H9 (cell line): Measurements from ENCODE around the gene NKPD1. TPM values are rescaled to one million over a fixed set of nuclear protein-coding genes. Genes with fewer than 3 reads are reported as not detected.

Experiments
- DNase-seq: peaks from one replicate; pipeline ENCODE4 v3.0.0-alpha.2; 2017
- H2AFZ ChIP-seq: one replicate; pipeline ENCODE4 v1.6.1; 2013; ENCODE audit warnings: mild to moderate bottlenecking, low read length, control low read depth, moderate library complexity
- H2AK5ac ChIP-seq: 2 replicates; pipeline ENCODE4 v1.6.1; 2013; ENCODE audit warnings: low read length, control low read depth, mixed read lengths; ENCODE audit not compliant: insufficient read length
- H2BK120ac ChIP-seq: one replicate; pipeline ENCODE4 v1.6.1; 2013; ENCODE audit warnings: low read depth, mild to moderate bottlenecking, low read length, control low read depth, inconsistent platforms; ENCODE audit not compliant: poor library complexity, severe bottlenecking
- H2BK12ac ChIP-seq: 2 replicates; pipeline ENCODE4 v1.6.1; 2013; ENCODE audit warnings: low read length, control low read depth, mixed read lengths, low read depth; ENCODE audit not compliant: insufficient read length
- H2BK15ac ChIP-seq: 2 replicates; pipeline ENCODE4 v1.6.1; 2013; ENCODE audit warnings: low read depth, low read length, control low read depth
- H2BK20ac ChIP-seq: one replicate; pipeline ENCODE4 v1.6.1; 2013; ENCODE audit warnings: low read depth, mild to moderate bottlenecking, low read length, control low read depth, inconsistent platforms; ENCODE audit not compliant: poor library complexity, severe bottlenecking
- H2BK5ac ChIP-seq: 2 replicates; pipeline ENCODE4 v1.6.1; 2013; ENCODE audit warnings: low read length, control low read depth, mixed read lengths; ENCODE audit not compliant: insufficient read length
- H3K14ac ChIP-seq: 2 replicates; pipeline ENCODE4 v1.6.1; 2013; ENCODE audit warnings: low read length, control low read depth; ENCODE audit not compliant: insufficient read depth
- H3K18ac ChIP-seq: 2 replicates; pipeline ENCODE4 v1.6.1; 2013; ENCODE audit warnings: low read depth, mild to moderate bottlenecking, mixed read lengths, low read length, control low read depth; ENCODE audit not compliant: insufficient read length
- H3K23ac ChIP-seq: 2 replicates; pipeline ENCODE4 v1.6.1; 2013; ENCODE audit warnings: low read length, control low read depth, mixed read lengths, low read depth; ENCODE audit not compliant: insufficient read length
- H3K23me2 ChIP-seq: 2 replicates; pipeline ENCODE4 v1.6.1; 2013; ENCODE audit warnings: low read depth, mild to moderate bottlenecking, mixed read lengths, low read length, control low read depth; ENCODE audit not compliant: insufficient read length, poor library complexity, severe bottlenecking
- H3K27ac ChIP-seq: 2 replicates; pipeline ENCODE4 v1.5.1; 2013; ENCODE audit warnings: low read length, control low read depth, mixed read lengths, low read depth; ENCODE audit not compliant: insufficient read length
- H3K27me3 ChIP-seq: 2 replicates; pipeline ENCODE4 v1.6.1; 2013; ENCODE audit warnings: low read length, control low read depth, inconsistent platforms; ENCODE audit not compliant: insufficient read depth
- H3K4ac ChIP-seq: 2 replicates; pipeline ENCODE4 v1.6.1; 2013; ENCODE audit warnings: low read depth, mild to moderate bottlenecking, control low read depth, inconsistent platforms, low read length, moderate library complexity
- H3K4me1 ChIP-seq: 2 replicates; pipeline ENCODE4 v1.6.1; 2013; ENCODE audit warnings: low read length, control low read depth, inconsistent platforms; ENCODE audit not compliant: insufficient read depth
- H3K4me2 ChIP-seq: 2 replicates; pipeline ENCODE4 v1.6.1; 2013; ENCODE audit warnings: low read length, control low read depth, mixed read lengths; ENCODE audit not compliant: insufficient read length, insufficient read depth
- H3K56ac ChIP-seq: 2 replicates; pipeline ENCODE4 v1.6.1; 2013; ENCODE audit warnings: low read depth, mild to moderate bottlenecking, mixed read lengths, low read length, control low read depth; ENCODE audit not compliant: insufficient read length
- H3K79me1 ChIP-seq: 2 replicates; pipeline ENCODE4 v1.6.1; 2013; ENCODE audit warnings: low read depth, mild to moderate bottlenecking, moderate library complexity, low read length, control low read depth, inconsistent platforms; ENCODE audit not compliant: insufficient read depth, poor library complexity, severe bottlenecking
- H3K79me2 ChIP-seq: 2 replicates; pipeline ENCODE4 v1.6.1; 2013; ENCODE audit warnings: low read length, control low read depth, inconsistent platforms; ENCODE audit not compliant: insufficient read depth
- H3K9ac ChIP-seq: 2 replicates; pipeline ENCODE4 v1.6.1; 2013; ENCODE audit warnings: low read length, control low read depth, mixed read lengths; ENCODE audit not compliant: insufficient read length; ENCODE audit errors: extremely low read depth
- H3K9me3 ChIP-seq: one replicate; pipeline ENCODE4 v1.6.1; 2013; ENCODE audit warnings: low read depth, low read length, inconsistent platforms; ENCODE audit not compliant: control insufficient read depth
- H3T11ph ChIP-seq: one replicate; pipeline ENCODE4 v1.6.1; 2013; ENCODE audit warnings: mild to moderate bottlenecking, low read length, control low read depth, inconsistent platforms
- H4K20me1 ChIP-seq: one replicate; pipeline ENCODE4 v1.6.1; 2013; ENCODE audit not compliant: control insufficient read depth, insufficient read length, insufficient read depth
- H4K5ac ChIP-seq: 2 replicates; pipeline ENCODE4 v1.6.1; 2013; ENCODE audit warnings: low read depth, mild to moderate bottlenecking, mixed read lengths, low read length, control low read depth; ENCODE audit not compliant: insufficient read length
- H4K8ac ChIP-seq: replicated peaks from 2 replicates; pipeline ENCODE4 v1.6.1; 2013; ENCODE audit warnings: low read length, control low read depth, mixed read lengths, low read depth; ENCODE audit not compliant: insufficient read length
- H4K91ac ChIP-seq: 2 replicates; pipeline ENCODE4 v1.6.1; 2013; ENCODE audit warnings: low read depth, mild to moderate bottlenecking, moderate library complexity, mixed read lengths, low read length, control low read depth; ENCODE audit not compliant: insufficient read length
- H3K27ac Mint-ChIP-seq, 3 experiments: 2 replicates in 2 of 3; 3 replicates in 1 of 3; pipeline ENCODE4 v1.8.0; 2020 to 2021; ENCODE audit warnings: mixed read lengths in 3 of 3, mild to moderate bottlenecking in 1 of 3, moderate library complexity in 1 of 3
- H3K27me3 Mint-ChIP-seq: 2 replicates; pipeline ENCODE4 v1.8.0; 2021; ENCODE audit warnings: low read depth, mild to moderate bottlenecking, moderate library complexity, mixed read lengths
- H3K36me3 Mint-ChIP-seq, 3 experiments: 2 replicates in 2 of 3; 3 replicates in 1 of 3; pipeline ENCODE4 v1.8.0; 2020 to 2021; ENCODE audit warnings: low read depth in 3 of 3, mixed read lengths in 3 of 3; ENCODE audit not compliant: insufficient read depth in 1 of 3
- H3K4me1 Mint-ChIP-seq, 2 experiments: 2 replicates each; pipeline ENCODE4 v1.8.0; 2020; ENCODE audit warnings: mixed read lengths in 2 of 2
- H3K4me3 Mint-ChIP-seq, 2 experiments: 2 replicates in 1 of 2; 3 replicates in 1 of 2; pipeline ENCODE4 v1.8.0; 2020 to 2021; ENCODE audit warnings: mild to moderate bottlenecking in 2 of 2, mixed read lengths in 2 of 2, moderate library complexity in 1 of 2
- H3K9me3 Mint-ChIP-seq, 2 experiments: 2 replicates in 1 of 2; 3 replicates in 1 of 2; pipeline ENCODE4 v1.8.0; 2020; ENCODE audit warnings: mild to moderate bottlenecking in 2 of 2, mixed read lengths in 2 of 2, moderate library complexity in 1 of 2
- CTCF ChIP-seq: fragments of 200-600 bp; sonication (generic); conservative IDR thresholded peaks from 3 replicates; pipeline ENCODE4 v1.8.0; 2021; ENCODE audit warnings: antibody characterized with exemption, mild to moderate bottlenecking
- WGBS: extraction: QIAGEN DNeasy Blood & Tissue Kit; methylation state at CpG from one replicate; pipeline ENCODE4 v1.1.7; 2013; ENCODE audit warnings: missing lambda C conversion rate, low lambda C conversion rate, mixed read lengths; ENCODE audit not compliant: insufficient read length; ENCODE audit errors: extremely low coverage; 5-methylcytosine and 5-hydroxymethylcytosine counted together
- total RNA-seq: library from RNA; stranded (reverse); gene quantifications from 2 replicates; pipeline ENCODE4 v1.2.1, GENCODE V29; 2021

The NKPD1 gene
- total RNA-seq, 1 experiment from 2014 or later: 0.17 TPM

- H2AK5ac ChIP-seq: no peak overlapping the region
- H3T11ph ChIP-seq: no peak overlapping the region
- no peak overlapping the region for H4K8ac ChIP-seq
- no peaks in the 10 kb centered on the region for H3K79me2 ChIP-seq
- no CpG with 5 or more reads among the region's 11 CpGs for WGBS
- Mint-ChIP-seq H3K4me3 (no peak overlapping the region), H3K9me3 (no peaks in the 10 kb centered on the region; a peak in 1 of 5 replicates), H3K27me3 (peaks cover 87% of the 10 kb centered on the region), H3K36me3 (no peaks in the 10 kb centered on the region), H3K27ac (0 out of 7 replicates have a peak overlapping the region, but pooled peaks of 1 of the 3 experiments have one; percentile 25), H3K4me1 (peaks cover 13 to 38% of the 10 kb centered on the region in 2 experiments)
- H4K20me1 ChIP-seq: no peaks in the 10 kb centered on the region
- no peak overlapping the region for H4K5ac ChIP-seq
- no peak overlapping the region for H2BK120ac ChIP-seq
- H3K56ac ChIP-seq: no peak overlapping the region
- H3K4me1 ChIP-seq: no peaks in the 10 kb centered on the region
- H3K4me2 ChIP-seq: no peak overlapping the region
- no peak overlapping the region for H2BK15ac ChIP-seq
- no peak overlapping the region for H4K91ac ChIP-seq
- no peak for DNase-seq
- no peak overlapping the region for H3K14ac ChIP-seq
- no peak overlapping the region for H3K27ac ChIP-seq
- H3K18ac ChIP-seq: no peak overlapping the region
- peaks cover 7% of the 10 kb centered on the region; the same call in 1 of the 2 replicates for H3K27me3 ChIP-seq
- no peak overlapping the region for H3K9ac ChIP-seq
- no peaks in the 10 kb centered on the region for H3K23me2 ChIP-seq
- H2BK12ac ChIP-seq: no peak overlapping the region
- H3K23ac ChIP-seq: no peak overlapping the region
- H2AFZ ChIP-seq: no peak overlapping the region
- H2BK20ac ChIP-seq: no peak overlapping the region
- H3K9me3 ChIP-seq: no peaks in the 10 kb centered on the region
- H3K4ac ChIP-seq: no peak overlapping the region
- TF ChIP-seq CTCF: no peak
- no peaks in the 10 kb centered on the region for H3K79me1 ChIP-seq
- H2BK5ac ChIP-seq: no peak overlapping the region
Observed at GRCh38 chr19:45156751-45157150, 4.0 kb downstream of the NKPD1 start.
